EL (cell line): ENCODE data around the gene SLC28A3.
A peak's percentile ranks its signal among the peaks of the same experiment; 100 is the strongest.

Experiments
- DNase-seq: peaks from one replicate; pipeline ENCODE4 v3.0.0-alpha.2; 2016

SLC28A3 gene

GRCh38 chr9:84239343-84239742 is 101.2 kb downstream of the SLC28A3 start:
- no peak for DNase-seq

DNA sequence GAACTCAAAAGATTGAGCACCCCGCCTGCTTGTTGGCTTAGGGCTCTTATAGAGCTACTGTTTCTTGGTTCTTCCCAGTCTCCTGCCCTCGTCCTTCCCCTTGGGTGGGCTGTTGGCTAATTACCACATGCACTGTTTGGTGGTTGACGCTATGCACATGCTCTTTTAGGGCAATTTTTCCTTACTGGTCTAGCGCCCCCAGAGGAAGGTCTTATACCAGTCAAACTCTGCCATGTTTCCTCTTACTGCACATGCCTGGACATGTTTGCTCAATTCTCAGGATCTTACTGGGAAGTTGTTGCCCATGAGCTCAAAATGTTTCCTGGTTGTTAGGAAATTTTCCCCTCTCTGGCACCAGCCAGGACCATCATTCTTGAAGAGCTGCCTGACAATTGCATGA is 101.9 kb downstream of the SLC28A3 start:
- no peak for DNase-seq

DNA sequence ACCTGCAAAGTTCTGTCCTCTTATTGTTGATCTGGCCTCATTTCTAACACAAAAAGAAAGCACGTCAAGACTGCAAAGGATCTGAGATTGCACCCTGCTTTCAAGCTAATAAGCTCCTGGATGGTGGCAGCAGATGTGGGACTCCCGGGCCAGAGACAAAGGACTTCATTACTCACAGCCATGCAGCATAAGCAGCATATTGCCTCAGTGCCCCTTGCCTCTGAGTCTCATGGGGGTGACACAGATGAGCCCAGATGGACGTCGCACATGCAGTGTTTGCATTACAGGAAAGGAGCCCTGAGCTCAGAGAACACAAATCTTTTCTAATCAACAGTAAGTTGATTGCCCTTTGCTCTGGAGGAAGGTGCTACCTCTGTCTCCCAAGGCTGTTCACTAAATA is 105.0 kb downstream of the SLC28A3 start:
- DNase-seq: no peak

DNA sequence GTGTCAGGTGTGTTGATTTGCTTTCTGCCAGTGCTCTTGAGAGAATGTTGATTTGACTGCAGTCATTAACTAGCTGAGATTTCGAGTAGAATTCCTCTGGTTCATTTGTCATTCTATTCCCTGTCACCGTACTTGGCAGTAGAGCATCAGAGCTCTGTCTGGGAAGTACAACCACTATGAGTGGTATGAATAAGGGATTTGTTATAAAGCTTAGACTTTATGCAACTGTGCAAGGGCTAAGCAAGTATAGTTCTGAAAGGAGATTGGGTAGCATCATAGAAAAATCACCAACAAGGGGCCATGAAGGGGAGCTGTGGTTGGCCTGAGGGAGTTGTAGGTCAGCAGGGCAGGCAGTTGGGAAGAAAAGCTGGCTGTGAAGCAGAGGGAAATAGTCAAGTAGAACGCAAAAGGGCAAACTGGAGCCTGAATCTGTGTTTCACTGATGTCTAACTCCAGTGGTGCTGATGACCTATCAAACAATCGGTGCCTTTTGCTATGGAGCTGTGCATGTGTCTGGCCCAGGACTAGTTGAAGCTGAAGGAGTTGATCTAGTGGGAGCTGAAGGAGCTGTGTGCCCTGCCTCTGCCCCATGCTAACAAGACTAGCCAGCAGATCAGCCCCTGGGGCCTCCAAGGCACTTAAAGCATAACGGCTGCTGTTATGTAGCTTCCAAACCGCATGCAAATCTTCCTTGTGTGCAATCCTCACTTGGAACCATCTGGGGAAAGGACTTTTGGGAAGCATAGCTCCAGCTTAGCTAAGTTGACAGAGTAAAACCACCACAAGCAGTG is 110.0 kb downstream of the SLC28A3 start:
- peak; percentile 6 for DNase-seq

- DNase-seq: no peak
These were observed 111.4 kb downstream of the SLC28A3 start for GRCh38 chr9:84229191-84229590.

GRCh38 chr9:84228130-84228720 is 112.3 kb downstream of the SLC28A3 start:
- no peak for DNase-seq

- DNase-seq: no peak
These were observed 114.4 kb downstream of the SLC28A3 start for GRCh38 chr9:84226126-84226525.
